GM19468 (cell line): ENCODE results near the gene CFHR3.
A peak's percentile ranks its signal among the peaks of the same experiment; 100 is the strongest.
"Not testable (repeated sequence)": the region's sequence is repeated elsewhere in the genome, so short reads cannot be mapped to it uniquely, and the experiment has no call there.

ENCODE experiments used
- ATAC-seq: cut with Tn5 transposase; IDR thresholded peaks from one replicate; pipeline ENCODE4 v1.9.1; 2021; ENCODE audit warnings: mild to moderate bottlenecking, moderate library complexity, moderate number of reproducible peaks; ENCODE audit not compliant: unreplicated experiment; ENCODE audit errors: extremely low read depth

The CFHR3 gene

GRCh38 chr1:196774603-196775002, at the start of gene CFHR3:
CFHR3 (plus strand) TSS chr1:196774840; CDS start chr1:196774887, 47 bp downstream.
- ATAC-seq = peak; percentile 77

- no peak for ATAC-seq
Measured at GRCh38 chr1:196732526-196732925, 42.1 kb upstream of the CFHR3 start.

GRCh38 chr1:196733091-196733970, 41.3 kb upstream of the CFHR3 start:
- no peak for ATAC-seq

- no peak for ATAC-seq
Measured at GRCh38 chr1:196734006-196734405, 40.6 kb upstream of the CFHR3 start.

- ATAC-seq = no peak
Measured at GRCh38 chr1:196734460-196734859, 40.2 kb upstream of the CFHR3 start.

- no peak for ATAC-seq
Measured at GRCh38 chr1:196738730-196739129, 35.9 kb upstream of the CFHR3 start.

GRCh38 chr1:196743244-196743643, 31.4 kb upstream of the CFHR3 start:
- ATAC-seq = not testable (repeated sequence)

- not testable (repeated sequence) for ATAC-seq
Measured at GRCh38 chr1:196765019-196765740, 9.5 kb upstream of the CFHR3 start.

- ATAC-seq = not testable (repeated sequence)
Measured at GRCh38 chr1:196769823-196770222, 4.8 kb upstream of the CFHR3 start.

GRCh38 chr1:196773713-196774112, 927 bp upstream of the CFHR3 start:
- no peak for ATAC-seq

GRCh38 chr1:196774175-196774574, 465 bp upstream of the CFHR3 start:
- ATAC-seq = no peak

- no peak for ATAC-seq
Measured at GRCh38 chr1:196777603-196778002, 3.0 kb downstream of the CFHR3 start.

GRCh38 chr1:196779093-196779492, 4.5 kb downstream of the CFHR3 start:
- ATAC-seq = no peak

- not testable (repeated sequence) for ATAC-seq
Measured at GRCh38 chr1:196791252-196791651, 16.6 kb downstream of the CFHR3 start.

GRCh38 chr1:196794103-196794502, 19.5 kb downstream of the CFHR3 start:
- not testable (repeated sequence) for ATAC-seq

- no peak for ATAC-seq
Measured at GRCh38 chr1:196797891-196798290, 23.3 kb downstream of the CFHR3 start.

GRCh38 chr1:196801920-196802319, 27.3 kb downstream of the CFHR3 start:
- not testable (repeated sequence) for ATAC-seq

GRCh38 chr1:196808529-196809235, 34.0 kb downstream of the CFHR3 start:
- no peak for ATAC-seq

GRCh38 chr1:196817442-196817841, 42.8 kb downstream of the CFHR3 start:
- not testable (repeated sequence) for ATAC-seq

GRCh38 chr1:196819531-196819930, 44.9 kb downstream of the CFHR3 start, which contains the start of gene CFHR1:
CFHR1 (plus strand) TSS chr1:196819731; CDS start chr1:196819845, 114 bp downstream.
- not testable (repeated sequence) for ATAC-seq
